Mesenchymal stem cell (in vitro differentiated cells and primary cell): ENCODE measurements around the gene BRIP1.

Experiments used
- DNase-seq: peaks from one replicate; pipeline ENCODE4 v3.0.0-alpha.2; 2013
- H2AFZ ChIP-seq: one replicate; pipeline ENCODE4 v1.6.1; 2013; ENCODE audit warnings: low read depth, mild to moderate bottlenecking, control low read depth, inconsistent platforms, low read length, moderate library complexity
- H2AK5ac ChIP-seq: 2 replicates; pipeline ENCODE4 v1.6.1; 2013; ENCODE audit warnings: low read length, moderate library complexity, mild to moderate bottlenecking, inconsistent platforms; ENCODE audit not compliant: severe bottlenecking
- H2BK120ac ChIP-seq: one replicate; pipeline ENCODE4 v1.6.1; 2013; ENCODE audit warnings: low read depth, mild to moderate bottlenecking, inconsistent platforms, low read length, moderate library complexity
- H2BK12ac ChIP-seq, 2 experiments: one replicate each; pipeline ENCODE4 v1.6.1; 2013; ENCODE audit warnings: inconsistent platforms in 2 of 2, low read length in 2 of 2, mild to moderate bottlenecking in 2 of 2, moderate library complexity in 2 of 2, control low read depth in 1 of 2
- H2BK15ac ChIP-seq: one replicate; pipeline ENCODE4 v1.6.1; 2013; ENCODE audit warnings: mild to moderate bottlenecking, low read depth, inconsistent platforms; ENCODE audit not compliant: poor library complexity, severe bottlenecking
- H2BK5ac ChIP-seq: 2 replicates; pipeline ENCODE4 v1.6.1; 2013; ENCODE audit warnings: low read depth, mild to moderate bottlenecking, low read length, control low read depth, inconsistent platforms; ENCODE audit not compliant: poor library complexity, severe bottlenecking
- H3K14ac ChIP-seq, 2 experiments: one replicate each; pipeline ENCODE4 v1.6.1; 2013; ENCODE audit warnings: inconsistent platforms in 2 of 2, low read length in 2 of 2, control low read depth in 1 of 2, mild to moderate bottlenecking in 1 of 2, moderate library complexity in 1 of 2
- H3K18ac ChIP-seq, 2 experiments: one replicate each; pipeline ENCODE4 v1.6.1; 2013; ENCODE audit warnings: inconsistent platforms in 2 of 2, low read length in 2 of 2, control low read depth in 1 of 2, low read depth in 1 of 2, mild to moderate bottlenecking in 1 of 2
- H3K23ac ChIP-seq, 2 experiments: one replicate each; pipeline ENCODE4 v1.6.1; 2013; ENCODE audit warnings: inconsistent platforms in 2 of 2, low read length in 2 of 2, mild to moderate bottlenecking in 2 of 2, moderate library complexity in 2 of 2, control low read depth in 1 of 2
- H3K27ac ChIP-seq: 2 replicates; pipeline ENCODE4 v1.5.1; 2013; ENCODE audit warnings: mild to moderate bottlenecking, moderate library complexity, low read length, control low read depth, inconsistent platforms; ENCODE audit not compliant: poor library complexity, severe bottlenecking
- H3K27me3 ChIP-seq, 2 experiments: 2 replicates each; pipeline versions ENCODE4 v1.6.1 to v1.7.0; 2013; ENCODE audit warnings: low read length in 2 of 2, mild to moderate bottlenecking in 2 of 2, moderate library complexity in 2 of 2, control low read depth in 1 of 2, inconsistent platforms in 1 of 2; ENCODE audit not compliant: control insufficient read depth in 1 of 2, insufficient read depth in 1 of 2
- H3K36me3 ChIP-seq, 2 experiments: 2 replicates each; pipeline versions ENCODE4 v1.6.1 to v1.7.0; 2013; ENCODE audit warnings: low read length in 2 of 2, control low read depth in 1 of 2, inconsistent platforms in 1 of 2, low read depth in 1 of 2, mild to moderate bottlenecking in 1 of 2; ENCODE audit not compliant: insufficient read depth in 2 of 2, control insufficient read depth in 1 of 2
- H3K4ac ChIP-seq, 2 experiments: one replicate each; pipeline ENCODE4 v1.6.1; 2013; ENCODE audit warnings: inconsistent platforms in 2 of 2, low read length in 2 of 2, mild to moderate bottlenecking in 2 of 2, moderate library complexity in 2 of 2, control low read depth in 1 of 2, low read depth in 1 of 2
- H3K4me1 ChIP-seq: 2 replicates; pipeline ENCODE4 v1.6.1; 2013; ENCODE audit warnings: low read depth, low read length, control low read depth; ENCODE audit not compliant: control insufficient read depth, insufficient read depth
- H3K4me2 ChIP-seq: 2 replicates; pipeline ENCODE4 v1.6.1; 2013; ENCODE audit warnings: low read length, mild to moderate bottlenecking, inconsistent platforms; ENCODE audit not compliant: poor library complexity, severe bottlenecking
- H3K4me3 ChIP-seq, 2 experiments: 2 replicates each; pipeline versions ENCODE4 v1.5.1 to v1.7.0; 2013; ENCODE audit warnings: low read length in 2 of 2, mild to moderate bottlenecking in 2 of 2, control low read depth in 1 of 2, low read depth in 1 of 2; ENCODE audit not compliant: insufficient read depth in 1 of 2
- H3K79me1 ChIP-seq: replicated peaks from 2 replicates; pipeline ENCODE4 v1.6.1; 2013; ENCODE audit warnings: mild to moderate bottlenecking, control low read depth, low read length, inconsistent platforms; ENCODE audit not compliant: poor library complexity, severe bottlenecking
- H3K9ac ChIP-seq: 2 replicates; pipeline ENCODE4 v1.7.0; 2013; ENCODE audit warnings: mild to moderate bottlenecking, low read length, moderate library complexity
- H3K9me3 ChIP-seq: 2 replicates; pipeline ENCODE4 v1.7.0; 2013; ENCODE audit warnings: mild to moderate bottlenecking, low read length; ENCODE audit not compliant: control insufficient read depth
- H4K8ac ChIP-seq: one replicate; pipeline ENCODE4 v1.6.1; 2013; ENCODE audit warnings: inconsistent platforms, mild to moderate bottlenecking, low read length, moderate library complexity
- H4K91ac ChIP-seq: one replicate; pipeline ENCODE4 v1.6.1; 2013; ENCODE audit warnings: mild to moderate bottlenecking, low read length, inconsistent platforms
- WGBS: methylation state at CpG from one replicate; pipeline ENCODE4 v1.1.7; 2013; ENCODE audit warnings: mixed read lengths; 5-methylcytosine and 5-hydroxymethylcytosine counted together

BRIP1 gene

GRCh38 chr17:61770752-61771533 is 92.4 kb downstream of the BRIP1 start:
- no peak overlapping the region for H2BK120ac ChIP-seq
- no peak overlapping the region for H3K4ac ChIP-seq
- H2AFZ ChIP-seq, result no peak overlapping the region
- no peak overlapping the region for H3K14ac ChIP-seq
- H4K91ac ChIP-seq, result no peak overlapping the region
- H2BK15ac ChIP-seq, result no peak overlapping the region
- no peaks in the 10 kb centered on the region for H3K27me3 ChIP-seq
- no peak overlapping the region for H3K27ac ChIP-seq
- H2BK12ac ChIP-seq, result no peak overlapping the region
- no peaks in the 10 kb centered on the region for H3K4me1 ChIP-seq
- WGBS, result 80% methylated on average over 1 of the region's 2 CpGs
- no peak overlapping the region for H3K18ac ChIP-seq
- H3K23ac ChIP-seq, result no peak overlapping the region
- H2AK5ac ChIP-seq, result no peak overlapping the region
- H4K8ac ChIP-seq, result no peak overlapping the region
- no peak overlapping the region for H3K9ac ChIP-seq
- peaks cover 18% of the 10 kb centered on the region for H3K9me3 ChIP-seq
- no peak overlapping the region for H2BK5ac ChIP-seq
- H3K79me1 ChIP-seq, result peaks cover 4% of the 10 kb centered on the region
- no peak for DNase-seq
- H3K36me3 ChIP-seq, result no peaks in the 10 kb centered on the region
- H3K4me2 ChIP-seq, result no peak overlapping the region
- H3K4me3 ChIP-seq, result no peak overlapping the region

DNA sequence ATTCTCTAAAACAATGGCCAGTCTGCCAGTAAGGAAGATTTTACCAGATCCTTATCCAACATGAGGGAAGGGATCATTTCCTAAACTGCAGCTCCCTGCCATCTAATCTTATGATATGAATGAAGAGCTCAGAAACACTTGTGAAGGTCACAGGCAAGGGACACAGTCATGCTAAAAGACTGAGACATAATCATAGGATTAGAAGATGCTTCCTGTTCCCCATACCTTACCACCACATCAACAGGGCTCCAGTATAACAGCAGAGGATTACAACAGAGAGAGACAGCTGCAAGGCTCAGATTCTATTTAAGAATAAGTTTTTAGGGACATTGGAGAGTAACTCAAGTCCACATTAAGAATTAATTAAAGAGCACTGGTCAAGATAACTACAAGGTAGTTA is 93.3 kb downstream of the BRIP1 start:
- H2BK12ac ChIP-seq, result no peak overlapping the region

DNA sequence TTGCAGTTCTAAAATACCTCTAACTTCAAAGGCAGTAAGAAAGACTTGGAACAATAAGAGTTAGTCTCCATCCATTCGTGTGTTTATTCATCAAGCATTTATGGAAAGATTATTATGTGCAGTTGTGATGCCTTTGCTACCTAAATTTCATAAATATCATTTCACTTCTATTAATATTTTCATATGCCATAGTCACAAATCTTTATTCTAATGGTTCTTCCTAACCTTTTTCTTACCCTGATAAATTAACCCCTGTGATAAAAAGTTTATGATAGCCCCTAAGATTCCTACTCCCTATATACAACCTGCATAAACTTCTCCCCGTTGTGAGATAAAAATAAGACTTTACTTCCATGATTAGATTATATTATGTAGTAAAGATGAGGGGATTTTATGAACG is 94.9 kb downstream of the BRIP1 start:
- Histone ChIP-seq H3K79me1 (peaks cover 4% of the 10 kb centered on the region), H3K14ac (no peak overlapping the region), H2AFZ (no peak overlapping the region), H4K91ac (no peak overlapping the region), H2AK5ac (no peak overlapping the region), H2BK12ac (no peak overlapping the region), H2BK5ac (no peak overlapping the region), H3K23ac (no peak overlapping the region), H3K9me3 (peaks cover 24% of the 10 kb centered on the region), H4K8ac (no peak overlapping the region), H3K18ac (no peak overlapping the region), H3K4me1 (no peaks in the 10 kb centered on the region), H3K27me3 (no peaks in the 10 kb centered on the region), H3K36me3 (no peaks in the 10 kb centered on the region), H3K4me2 (no peak overlapping the region), H2BK120ac (no peak overlapping the region), H3K27ac (no peak overlapping the region), H3K4me3 (no peak overlapping the region), H3K4ac (no peak overlapping the region), H3K9ac (no peak overlapping the region), H2BK15ac (no peak overlapping the region)
- 100% methylated on average over 1 of the region's 3 CpGs for WGBS
- DNase-seq, result no peak

More for the DNA sequence above, 93.3 kb downstream of the BRIP1 start:
- Histone ChIP-seq H3K4ac (no peak overlapping the region), H3K9ac (no peak overlapping the region), H3K27ac (no peak overlapping the region), H3K23ac (no peak overlapping the region), H3K18ac (no peak overlapping the region), H3K9me3 (peaks cover 18% of the 10 kb centered on the region), H4K91ac (no peak overlapping the region), H3K14ac (no peak overlapping the region), H3K4me1 (no peaks in the 10 kb centered on the region), H2BK120ac (no peak overlapping the region), H2AFZ (no peak overlapping the region), H2BK5ac (no peak overlapping the region), H3K4me3 (no peak overlapping the region), H3K27me3 (no peaks in the 10 kb centered on the region), H2AK5ac (no peak overlapping the region), H3K36me3 (no peaks in the 10 kb centered on the region), H3K4me2 (no peak overlapping the region), H3K79me1 (peaks cover 4% of the 10 kb centered on the region), H4K8ac (no peak overlapping the region), H2BK15ac (no peak overlapping the region)
- DNase-seq, result peak; percentile 43

- no peak overlapping the region for H2BK12ac ChIP-seq
- no peak overlapping the region for H3K4me3 ChIP-seq
- H2BK120ac ChIP-seq, result no peak overlapping the region
- no peaks in the 10 kb centered on the region for H3K4me1 ChIP-seq
- H3K9ac ChIP-seq, result no peak overlapping the region
- H3K9me3 ChIP-seq, result peaks cover 40% of the 10 kb centered on the region
- no peak overlapping the region for H2AK5ac ChIP-seq
- no peak overlapping the region for H3K18ac ChIP-seq
- H3K14ac ChIP-seq, result no peak overlapping the region
- H2BK15ac ChIP-seq, result no peak overlapping the region
- WGBS, result no CpG with 5 or more reads among the region's 2 CpGs
- H3K4ac ChIP-seq, result no peak overlapping the region
- no peaks in the 10 kb centered on the region for H3K36me3 ChIP-seq
- H3K27me3 ChIP-seq, result no peaks in the 10 kb centered on the region
- no peak for DNase-seq
- peaks cover 3% of the 10 kb centered on the region for H3K79me1 ChIP-seq
- no peak overlapping the region for H4K91ac ChIP-seq
- H3K23ac ChIP-seq, result no peak overlapping the region
- H3K27ac ChIP-seq, result no peak overlapping the region
- H3K4me2 ChIP-seq, result no peak overlapping the region
- no peak overlapping the region for H4K8ac ChIP-seq
- H2AFZ ChIP-seq, result no peak overlapping the region
- H2BK5ac ChIP-seq, result no peak overlapping the region
Measured at GRCh38 chr17:61766520-61766919, 96.8 kb downstream of the BRIP1 start.
